Gastrocnemius medialis (tissue), 4 donors: Measurements from ENCODE around the gene EPB41L5.

ENCODE experiments used
- POLR2A ChIP-seq, 2 donors: fragments of 450-650 bp; IDR thresholded peaks; one replicate each; pipeline ENCODE4 v1.6.1; 2017; ENCODE audit warnings: antibody characterized with exemption in 2 of 2, mild to moderate bottlenecking in 2 of 2, moderate library complexity in 2 of 2
- TF ChIP-seq, protein P1 (sequence below), 5 experiments: fragments of 450-650 bp in 3 of 5; fragments of 200-600 bp in 2 of 5; sonication (generic) in 2 of 5; IDR thresholded peaks in 4 of 5; conservative IDR thresholded peaks in 1 of 5; 1 replicate in 4 of 5; 2 replicates in 1 of 5; pipeline ENCODE4 v1.5.1; 2016 to 2019; ENCODE audit warnings: antibody characterized with exemption in 5 of 5, mild to moderate bottlenecking in 3 of 5, moderate library complexity in 3 of 5

DNA sequence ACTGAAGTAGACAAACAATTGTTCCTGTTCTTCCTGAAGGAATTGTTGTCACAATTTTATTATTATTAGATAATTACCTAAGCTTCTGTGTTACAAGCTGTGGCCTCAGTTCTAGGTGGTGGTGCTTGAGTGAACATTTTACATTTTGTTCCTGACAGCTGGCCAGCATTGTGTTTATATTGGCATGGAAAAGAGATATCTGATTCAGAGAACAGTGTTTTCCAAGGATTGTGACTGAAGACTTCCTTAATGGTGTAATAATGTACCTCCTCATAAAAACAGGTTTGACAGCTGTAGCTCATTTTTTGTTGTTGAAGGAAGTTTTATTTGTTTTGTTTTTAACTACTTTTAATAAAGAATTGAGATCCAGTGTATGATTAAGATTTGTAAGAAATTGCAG, 95.2 kb downstream of the EPB41L5 start:
- TF ChIP-seq, protein P1, sequence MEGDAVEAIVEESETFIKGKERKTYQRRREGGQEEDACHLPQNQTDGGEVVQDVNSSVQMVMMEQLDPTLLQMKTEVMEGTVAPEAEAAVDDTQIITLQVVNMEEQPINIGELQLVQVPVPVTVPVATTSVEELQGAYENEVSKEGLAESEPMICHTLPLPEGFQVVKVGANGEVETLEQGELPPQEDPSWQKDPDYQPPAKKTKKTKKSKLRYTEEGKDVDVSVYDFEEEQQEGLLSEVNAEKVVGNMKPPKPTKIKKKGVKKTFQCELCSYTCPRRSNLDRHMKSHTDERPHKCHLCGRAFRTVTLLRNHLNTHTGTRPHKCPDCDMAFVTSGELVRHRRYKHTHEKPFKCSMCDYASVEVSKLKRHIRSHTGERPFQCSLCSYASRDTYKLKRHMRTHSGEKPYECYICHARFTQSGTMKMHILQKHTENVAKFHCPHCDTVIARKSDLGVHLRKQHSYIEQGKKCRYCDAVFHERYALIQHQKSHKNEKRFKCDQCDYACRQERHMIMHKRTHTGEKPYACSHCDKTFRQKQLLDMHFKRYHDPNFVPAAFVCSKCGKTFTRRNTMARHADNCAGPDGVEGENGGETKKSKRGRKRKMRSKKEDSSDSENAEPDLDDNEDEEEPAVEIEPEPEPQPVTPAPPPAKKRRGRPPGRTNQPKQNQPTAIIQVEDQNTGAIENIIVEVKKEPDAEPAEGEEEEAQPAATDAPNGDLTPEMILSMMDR (IDR thresholded peaks at IDR 0.05 in 4 of 5, conservative IDR thresholded peaks at IDR 0.05 in 1 of 5): no peak
- TF ChIP-seq POLR2A (IDR thresholded peaks at IDR 0.05): no peak
